Measurements from ENCODE around the gene AHSG. TPM values are rescaled to one million over a fixed set of nuclear protein-coding genes. Genes with fewer than 3 reads are reported as not detected.

Gene AHSG
- total and polyA plus RNA-seq, 2 donors (not counting 1 experiment from before 2014, with no cell fraction given) = not detected

- no peaks in the 10 kb centered on the region for H3K9me3 ChIP-seq (ENCODE audit: control insufficient read depth, insufficient read depth, low read depth, low read length)
Measured at GRCh38 chr3:186669378-186670084, 56.7 kb downstream of the AHSG start.

GRCh38 chr3:186670155-186670554 is 57.3 kb downstream of the AHSG start:
- no peak for DNase-seq (ENCODE audit: low read depth in 2 of 2)
- Histone ChIP-seq H3K79me2 (ENCODE audit: control insufficient read depth, insufficient read depth, low read length) (no peaks in the 10 kb centered on the region), H3K9ac (ENCODE audit: insufficient read depth, low read length) (no peak overlapping the region), H3K4me2 (ENCODE audit: extremely low read depth, insufficient read depth, low read length) (no peak overlapping the region), H4K20me1 (ENCODE audit: control insufficient read depth, extremely low read depth, insufficient read depth, low read length) (no peaks in the 10 kb centered on the region), H3K4me1 (ENCODE audit: control insufficient read depth, extremely low read depth, insufficient read depth, low read length) (no peaks in the 10 kb centered on the region), H3K27me3 (ENCODE audit: control insufficient read depth, insufficient read depth, low read length) (peaks cover 3% of the 10 kb centered on the region), H3K9me3 (ENCODE audit: control insufficient read depth, insufficient read depth, low read depth, low read length) (no peaks in the 10 kb centered on the region), H3K27ac (ENCODE audit: insufficient read depth, low read length) (no peak overlapping the region), H3K36me3 (ENCODE audit: control insufficient read depth, insufficient read depth, low read length) (no peaks in the 10 kb centered on the region), H2AFZ (ENCODE audit: low read length) (no peak overlapping the region), H3K4me3 (replicated peaks in 1 of 4; ENCODE audit: control extremely low read depth in 1 of 4, insufficient read depth in 1 of 4, low read depth in 3 of 4, low read length in 4 of 4) (no peak overlapping the region)
- TF ChIP-seq EZH2 (IDR thresholded peaks at IDR 0.05; ENCODE audit: low read length, missing control alignments) (no peak), CTCF (conservative IDR thresholded peaks at IDR 0.05 in 1 of 2, IDR thresholded peaks at IDR 0.05 in 1 of 2; ENCODE audit: low read depth in 1 of 2, low read length in 2 of 2) (no peak)

More at GRCh38 chr3:186669378-186670084, 56.7 kb downstream of the AHSG start:
- no peak overlapping the region for H3K9ac ChIP-seq (ENCODE audit: insufficient read depth, low read length)
- H2AFZ ChIP-seq (ENCODE audit: low read length) = no peak overlapping the region
- no peaks in the 10 kb centered on the region for H3K36me3 ChIP-seq (ENCODE audit: control insufficient read depth, insufficient read depth, low read length)
- no peaks in the 10 kb centered on the region for H4K20me1 ChIP-seq (ENCODE audit: control insufficient read depth, extremely low read depth, insufficient read depth, low read length)
- H3K79me2 ChIP-seq (ENCODE audit: control insufficient read depth, insufficient read depth, low read length) = no peaks in the 10 kb centered on the region
- H3K27ac ChIP-seq (ENCODE audit: insufficient read depth, low read length) = no peak overlapping the region
- no peaks in the 10 kb centered on the region for H3K4me1 ChIP-seq (ENCODE audit: control insufficient read depth, extremely low read depth, insufficient read depth, low read length)
- no peak for DNase-seq (ENCODE audit: low read depth in 2 of 2)
- no peak overlapping the region for H3K4me3 ChIP-seq (replicated peaks in 1 of 4; ENCODE audit: control extremely low read depth in 1 of 4, insufficient read depth in 1 of 4, low read depth in 3 of 4, low read length in 4 of 4)
- TF ChIP-seq EZH2 (IDR thresholded peaks at IDR 0.05; ENCODE audit: low read length, missing control alignments) (no peak), CTCF (conservative IDR thresholded peaks at IDR 0.05 in 1 of 2, IDR thresholded peaks at IDR 0.05 in 1 of 2; ENCODE audit: low read depth in 1 of 2, low read length in 2 of 2) (no peak)
- peaks cover 3% of the 10 kb centered on the region for H3K27me3 ChIP-seq (ENCODE audit: control insufficient read depth, insufficient read depth, low read length)
- H3K4me2 ChIP-seq (ENCODE audit: extremely low read depth, insufficient read depth, low read length) = no peak overlapping the region

Other genes with a start within 250 kb of the AHSG start
- 0.99 and 1.0 TPM in 2 replicates for gene CRYGS, start 68.7 kb upstream of the AHSG start, total RNA-seq
- 0.40 and 0.54 TPM in 2 replicates for gene CRYGS, start 68.7 kb upstream of the AHSG start, polyA plus RNA-seq
- gene TBCCD1, start 45.7 kb upstream of the AHSG start, total RNA-seq = 13.1 and 13.7 TPM in 2 replicates
- gene TBCCD1, start 45.7 kb upstream of the AHSG start, polyA plus RNA-seq = 12.3 and 16.8 TPM in 2 replicates
- gene DNAJB11, start 42.3 kb upstream of the AHSG start, total RNA-seq = 33.1 and 37.5 TPM in 2 replicates
- gene DNAJB11, start 42.3 kb upstream of the AHSG start, polyA plus RNA-seq = 59.1 and 70.0 TPM in 2 replicates
- not detected in 2 replicates for gene FETUB, start 27.3 kb downstream of the AHSG start, total RNA-seq
- gene FETUB, start 27.3 kb downstream of the AHSG start, polyA plus RNA-seq = not detected in 2 replicates
- gene HRG, start 53.0 kb downstream of the AHSG start, total RNA-seq = not detected in 2 replicates
- gene HRG, start 53.0 kb downstream of the AHSG start, polyA plus RNA-seq = not detected in 2 replicates
- not detected in 2 replicates for gene KNG1, start 104.3 kb downstream of the AHSG start, total RNA-seq
- gene KNG1, start 104.3 kb downstream of the AHSG start, polyA plus RNA-seq = not detected in 2 replicates
- 1,128 and 1,135 TPM in 2 replicates for gene EIF4A2, start 170.5 kb downstream of the AHSG start, total RNA-seq
- 391 and 432 TPM in 2 replicates for gene EIF4A2, start 170.5 kb downstream of the AHSG start, polyA plus RNA-seq
- gene RFC4, start 193.4 kb downstream of the AHSG start, total RNA-seq = 11.3 and 15.0 TPM in 2 replicates
- gene RFC4, start 193.4 kb downstream of the AHSG start, polyA plus RNA-seq = 16.8 and 29.1 TPM in 2 replicates
- gene ADIPOQ, start 229.7 kb downstream of the AHSG start, total RNA-seq = not detected in 2 replicates
- not detected in 2 replicates for gene ADIPOQ, start 229.7 kb downstream of the AHSG start, polyA plus RNA-seq

Data from fibroblast of lung (primary cell).